Measurements from ENCODE around the gene TASOR.
A peak's percentile ranks its signal among the peaks of the same experiment; 100 is the strongest.

Gene TASOR

DNA sequence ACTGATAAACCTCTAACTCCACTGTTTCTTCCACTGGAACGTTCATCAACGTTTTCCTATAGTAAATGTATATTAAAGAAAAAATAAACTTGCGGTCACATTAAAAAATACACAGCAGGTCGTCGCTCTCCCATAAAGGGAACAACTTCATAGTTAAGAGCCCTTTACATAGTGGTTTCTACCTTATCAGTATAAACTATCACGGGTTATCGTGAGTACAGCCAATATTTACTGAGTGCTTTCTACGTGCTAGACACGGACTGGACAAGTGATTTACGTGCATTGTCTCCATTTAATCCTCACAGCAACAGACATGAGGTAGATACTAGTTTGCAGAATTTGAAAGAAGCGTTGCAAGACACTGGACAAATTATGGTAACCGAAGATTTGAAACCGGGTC is 964 bp upstream of the TASOR start:
- DNase-seq = no peak

DNA sequence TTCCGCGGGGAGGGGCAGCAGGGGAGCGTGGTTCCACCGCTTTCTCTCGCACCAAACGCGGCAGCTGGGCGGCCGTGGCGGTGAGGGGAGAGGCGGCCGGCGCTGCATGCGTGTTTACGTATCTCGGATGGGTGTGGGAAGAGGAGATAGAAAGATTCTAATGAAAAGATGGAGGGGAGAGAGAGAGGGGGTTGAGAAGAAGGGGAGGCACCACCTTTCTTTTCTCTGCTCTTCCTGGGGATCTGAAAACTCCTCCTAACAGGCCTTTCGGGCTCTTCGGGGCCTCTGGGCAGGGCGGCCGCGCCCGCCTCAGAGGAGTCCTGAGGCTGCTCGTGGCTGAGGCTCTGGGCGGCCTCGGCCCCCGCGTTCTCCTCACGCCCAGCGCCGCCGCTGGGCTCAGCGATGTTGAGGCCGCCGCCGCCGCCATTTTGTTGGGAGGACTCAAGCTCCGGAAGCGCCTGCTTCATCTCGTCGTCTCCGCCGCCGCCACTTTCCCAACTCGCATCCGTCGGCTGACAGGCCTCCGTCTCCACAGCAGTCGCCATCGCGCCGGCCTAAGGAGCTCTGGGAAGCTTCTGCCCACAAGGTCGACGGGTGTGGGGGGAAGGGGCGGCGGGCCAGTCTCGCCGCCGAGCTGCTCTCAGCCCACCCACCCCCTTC is 473 bp downstream of the TASOR start:
- DNase-seq = peak; percentile 86

DNA sequence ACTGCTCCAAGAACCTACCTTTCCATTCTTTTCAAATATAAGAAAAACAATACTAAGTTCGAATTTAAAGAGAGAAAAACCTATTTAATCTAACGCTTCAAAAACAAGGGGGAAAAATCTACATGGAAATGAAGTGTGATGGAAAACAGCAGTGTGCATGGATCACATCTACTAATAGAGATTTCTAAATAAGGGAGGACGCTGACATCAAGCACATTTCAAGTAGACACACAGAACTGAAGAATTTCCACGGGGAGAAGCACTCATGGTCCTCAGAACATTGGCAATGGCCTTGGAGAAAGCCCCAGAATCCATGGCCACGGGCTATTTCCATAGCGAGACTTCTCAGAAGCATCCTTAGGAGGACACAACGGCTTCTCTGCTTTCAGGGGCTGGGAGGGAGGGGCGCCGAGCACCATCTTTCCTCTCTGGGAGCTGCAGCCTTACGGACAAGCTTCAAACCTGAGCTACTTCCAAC is 1.0 kb downstream of the TASOR start:
- no peak for DNase-seq

DNA sequence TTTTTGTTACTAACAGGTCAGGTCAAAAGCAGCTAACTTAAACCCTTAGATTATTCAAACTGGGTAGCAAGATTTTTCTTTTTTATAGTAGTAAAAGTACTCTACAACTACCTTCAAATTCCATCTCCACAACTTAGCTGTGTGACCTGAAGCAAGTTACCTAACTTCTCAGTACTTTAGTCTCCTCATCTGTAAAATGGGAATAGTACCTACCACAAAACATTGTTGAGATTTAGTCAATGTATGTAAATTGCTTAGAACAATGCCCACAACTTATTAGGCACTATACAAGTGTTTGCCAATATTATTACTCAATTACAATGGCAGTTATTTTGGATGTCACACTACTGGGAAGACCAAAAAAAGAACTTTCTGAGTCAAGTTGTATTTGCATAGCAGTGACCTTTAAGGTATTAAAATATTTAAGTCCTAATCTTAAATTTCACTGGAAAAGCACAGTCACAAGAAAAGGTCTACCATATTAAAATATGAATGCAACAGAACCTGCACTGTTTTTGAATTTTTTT is 2.9 kb downstream of the TASOR start:
- no peak for DNase-seq

DNA sequence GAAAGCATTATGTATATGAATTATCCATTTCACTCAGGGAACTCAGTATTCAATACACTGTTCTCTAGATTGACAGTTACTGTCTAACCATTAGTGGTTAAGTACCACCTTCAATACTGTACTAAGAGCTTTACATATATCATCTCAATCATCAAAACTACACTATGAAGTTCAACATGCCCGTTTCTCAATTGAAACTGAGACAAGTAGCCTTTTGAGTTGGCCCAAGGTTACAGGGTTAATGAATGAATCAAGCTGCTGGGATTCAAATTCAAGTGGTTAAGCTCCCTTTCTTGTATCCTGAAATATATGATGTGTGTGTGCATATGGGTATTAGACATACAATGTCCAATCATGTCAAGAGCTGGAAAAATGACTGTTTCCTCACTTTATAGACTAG is 5.8 kb downstream of the TASOR start:
- no peak for DNase-seq

DNA sequence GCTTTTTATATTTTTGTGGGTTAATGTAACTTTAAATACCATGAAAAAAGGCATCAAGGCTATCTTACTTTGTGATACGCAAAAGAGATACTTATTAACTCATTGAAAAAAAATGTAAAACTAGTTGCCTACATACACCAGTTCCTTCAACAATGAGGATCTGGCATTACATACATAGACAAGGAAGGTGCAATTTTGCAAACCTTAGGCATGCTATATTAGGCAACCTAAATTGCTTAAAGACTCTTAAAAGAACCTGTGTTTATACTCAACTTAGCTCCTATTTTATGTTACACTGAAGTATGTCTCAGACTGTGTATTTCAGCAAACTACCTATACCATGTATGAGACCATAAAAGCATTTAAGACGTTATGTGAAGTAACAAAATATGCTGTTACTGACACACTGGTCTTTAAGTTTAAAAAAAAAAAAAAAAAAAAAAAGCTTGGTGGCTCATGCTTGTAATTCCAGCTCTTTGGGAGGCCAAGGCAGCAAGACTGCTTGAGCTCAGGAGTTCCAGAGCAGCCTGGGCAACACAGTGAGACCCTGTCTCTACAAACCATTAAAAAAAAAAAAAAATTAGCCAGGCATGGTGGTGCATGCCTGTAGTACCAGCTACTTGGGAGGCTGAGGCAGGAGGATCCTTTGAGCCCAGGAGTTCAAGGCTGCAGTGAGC is 9.1 kb downstream of the TASOR start:
- DNase-seq = no peak

DNA sequence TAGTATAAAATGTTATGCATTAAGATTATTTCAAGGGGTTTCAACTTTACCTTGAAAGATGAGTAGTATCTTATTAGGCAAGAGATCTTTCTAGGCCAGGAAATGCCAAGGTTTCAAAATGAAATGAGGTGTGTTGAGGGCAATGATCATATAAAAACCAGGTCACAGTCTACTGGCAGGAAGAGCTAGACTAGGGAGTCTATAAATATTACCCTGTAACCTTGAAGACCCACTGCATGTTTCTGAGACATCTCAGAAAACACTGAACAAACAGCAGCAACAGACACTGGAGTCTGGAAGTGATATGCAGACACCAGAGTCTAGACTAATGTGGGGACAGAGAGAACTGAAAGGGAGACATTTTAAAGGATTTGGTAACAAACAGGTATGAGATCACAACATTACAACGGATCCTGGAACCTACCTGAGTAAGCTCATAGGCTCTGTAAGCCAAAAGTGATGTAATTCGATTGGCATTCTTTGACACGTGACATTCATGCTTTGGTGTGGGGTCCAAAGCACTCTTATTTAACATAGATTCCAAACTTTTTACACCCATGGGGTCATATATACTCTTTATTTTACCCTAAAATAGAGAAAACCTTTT is 15.0 kb downstream of the TASOR start:
- no peak for DNase-seq

DNA sequence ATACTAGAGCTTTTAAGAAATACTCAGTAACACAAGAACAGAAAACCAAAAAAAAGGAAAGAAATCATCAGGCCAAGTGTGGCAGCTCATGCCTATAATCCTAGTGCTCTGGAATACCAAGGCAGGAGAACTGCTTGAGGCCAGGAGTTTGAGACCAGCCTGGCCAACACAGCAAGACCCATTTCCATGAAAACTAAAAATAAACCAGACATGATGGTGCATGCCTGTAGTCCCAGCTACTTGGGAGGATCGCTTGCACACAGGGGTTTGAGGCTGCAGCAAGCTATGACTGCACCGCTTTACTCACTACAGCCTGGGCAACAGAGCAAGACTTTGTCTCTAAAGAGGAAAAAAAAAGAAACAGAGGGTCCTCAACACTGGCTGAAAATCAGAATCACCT is 18.2 kb downstream of the TASOR start:
- no peak for DNase-seq

DNA sequence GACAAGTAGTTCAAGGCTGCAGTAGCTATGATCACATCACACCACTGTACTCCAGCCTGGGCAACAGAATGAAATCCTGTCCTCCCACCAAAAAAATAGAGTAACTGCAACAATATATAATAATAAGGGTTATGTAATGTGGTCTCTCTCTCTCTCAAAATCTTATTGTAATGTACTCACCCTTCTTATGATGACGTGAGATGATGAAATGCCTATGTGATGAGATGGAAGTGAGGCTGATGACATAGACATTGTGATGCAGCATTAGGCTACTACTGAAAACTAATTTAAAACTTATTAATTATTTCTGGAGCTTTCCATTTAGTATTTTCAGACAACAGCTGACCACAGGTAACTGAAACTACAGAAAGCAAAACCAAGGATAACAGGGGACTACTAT is 27.4 kb downstream of the TASOR start:
- no peak for DNase-seq

DNA sequence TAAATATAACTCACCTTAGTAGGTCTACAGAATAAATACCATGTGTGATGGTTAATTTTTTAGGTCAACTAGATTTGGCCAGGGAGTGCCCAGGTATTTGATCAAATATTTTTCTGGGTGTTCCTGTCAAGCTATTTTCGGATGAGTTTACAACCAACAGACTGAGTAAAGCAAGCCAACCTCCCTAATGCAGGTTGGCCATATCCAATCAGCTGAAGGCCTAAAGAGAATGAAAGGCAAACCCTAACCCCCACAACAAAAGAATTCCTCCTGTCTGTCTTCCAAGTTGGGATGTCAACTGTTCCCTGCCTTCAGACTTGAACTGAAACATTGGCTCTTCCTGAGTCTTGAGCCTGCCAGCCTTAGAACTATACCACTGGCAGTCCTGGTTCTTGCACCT is 28.6 kb downstream of the TASOR start:
- DNase-seq = no peak

DNA sequence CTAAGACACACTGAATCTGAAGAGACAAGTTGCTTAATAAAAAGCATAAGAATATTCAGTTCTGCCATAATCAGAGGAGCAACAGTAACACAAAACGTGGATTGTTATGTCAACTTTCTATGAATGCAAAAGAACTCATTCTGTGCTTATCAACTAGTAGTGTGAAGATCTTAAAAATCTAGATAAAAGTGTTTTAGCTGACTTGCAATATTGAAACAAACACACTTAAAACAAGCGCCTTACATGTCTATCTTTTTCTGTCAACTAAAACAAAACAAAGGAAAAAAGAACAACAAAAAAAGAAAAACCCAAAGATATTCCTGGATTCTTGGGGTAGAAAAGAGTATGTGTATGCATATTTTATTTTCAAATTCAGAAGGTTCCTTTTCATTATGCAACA is 37.7 kb downstream of the TASOR start:
- DNase-seq = no peak

DNA sequence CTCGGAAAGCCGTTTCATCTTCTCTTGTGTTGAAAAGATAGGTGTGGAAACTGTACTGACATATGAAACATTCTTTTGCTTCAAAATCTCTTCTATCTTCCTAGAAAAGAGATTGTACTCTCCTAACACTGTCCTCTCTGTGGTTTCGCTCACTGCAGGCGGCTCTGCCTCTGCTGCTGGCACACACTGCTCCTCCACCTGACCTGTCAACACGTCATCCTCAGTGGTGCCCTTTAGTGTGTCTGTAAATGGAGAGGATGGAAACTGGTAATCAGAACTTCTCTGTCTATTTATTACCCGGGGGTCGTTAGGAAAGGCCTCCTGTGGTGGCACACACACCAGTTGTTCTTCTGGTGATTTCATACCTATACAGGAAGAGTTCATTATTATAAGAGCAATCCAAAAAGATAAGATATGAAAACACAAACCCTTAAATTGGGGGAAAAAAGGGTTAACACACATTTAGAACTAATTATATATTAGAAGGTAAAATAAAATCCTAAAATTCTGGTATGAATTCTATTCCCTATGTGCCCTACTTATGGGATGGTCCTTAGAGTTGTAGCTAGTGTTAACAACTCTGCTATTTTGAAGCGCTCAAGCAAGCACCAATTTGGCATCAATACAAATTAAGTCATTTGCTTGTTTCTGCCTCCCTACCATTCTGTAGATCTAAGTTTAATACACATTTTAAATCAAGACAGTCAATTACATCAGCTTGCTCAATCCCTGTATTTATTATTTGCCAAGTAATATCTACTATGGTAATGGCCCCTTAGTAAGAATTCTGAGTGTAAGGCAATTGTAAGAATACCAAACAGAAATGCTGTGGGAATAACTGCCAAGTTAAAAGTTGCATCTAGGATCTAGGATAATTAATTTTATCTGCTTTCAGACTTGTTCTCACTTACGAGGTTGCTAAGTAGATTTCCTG is 49.2 kb downstream of the TASOR start:
- DNase-seq = no peak
